Glutamatergic neuron (in vitro differentiated cells): Measurements from ENCODE around the gene MRPL19. TPM values are rescaled to one million over a fixed set of nuclear protein-coding genes. Genes with fewer than 3 reads are reported as not detected.

Experiments
- DNase-seq: peaks from one replicate; pipeline ENCODE4 v3.0.0; 2022
- H3K27ac Mint-ChIP-seq: one replicate; pipeline ENCODE4 v1.8.0; 2020; ENCODE audit warnings: mild to moderate bottlenecking, mixed read lengths, inconsistent platforms; ENCODE audit not compliant: unreplicated experiment
- H3K27me3 Mint-ChIP-seq: one replicate; pipeline ENCODE4 v1.8.0; 2020; ENCODE audit warnings: mild to moderate bottlenecking, moderate library complexity, mixed read lengths, inconsistent platforms; ENCODE audit not compliant: unreplicated experiment
- H3K36me3 Mint-ChIP-seq: one replicate; pipeline ENCODE4 v1.8.0; 2020; ENCODE audit warnings: mild to moderate bottlenecking, mixed read lengths, inconsistent platforms; ENCODE audit not compliant: unreplicated experiment
- H3K4me1 Mint-ChIP-seq: one replicate; pipeline ENCODE4 v1.8.0; 2020; ENCODE audit warnings: mild to moderate bottlenecking, low read depth, mixed read lengths, inconsistent platforms; ENCODE audit not compliant: unreplicated experiment
- H3K4me3 Mint-ChIP-seq: one replicate; pipeline ENCODE4 v1.8.0; 2020; ENCODE audit warnings: mild to moderate bottlenecking, mixed read lengths, inconsistent platforms; ENCODE audit not compliant: unreplicated experiment
- H3K9me3 Mint-ChIP-seq: one replicate; pipeline ENCODE4 v1.8.0; 2020; ENCODE audit warnings: mild to moderate bottlenecking, moderate library complexity, mixed read lengths, inconsistent platforms; ENCODE audit not compliant: unreplicated experiment
- total RNA-seq: library from RNA; stranded (reverse); fragmentation: NEBNext Ultra II Directional; extraction: Animal tissue kit (Norgen Biotek cat#: 25700); gene quantifications from one replicate; pipeline ENCODE4 v1.2.1, GENCODE V29; 2021; ENCODE audit not compliant: unreplicated experiment
- TF ChIP-seq, protein P1 (sequence below): fragments of 200-600 bp; sonication (generic); IDR thresholded peaks from one replicate; pipeline ENCODE4 v1.5.0; 2021; ENCODE audit not compliant: partially characterized antibody, unreplicated experiment

Gene MRPL19
- total RNA-seq, 1 donor from 2014 or later = 44.6 TPM

DNA sequence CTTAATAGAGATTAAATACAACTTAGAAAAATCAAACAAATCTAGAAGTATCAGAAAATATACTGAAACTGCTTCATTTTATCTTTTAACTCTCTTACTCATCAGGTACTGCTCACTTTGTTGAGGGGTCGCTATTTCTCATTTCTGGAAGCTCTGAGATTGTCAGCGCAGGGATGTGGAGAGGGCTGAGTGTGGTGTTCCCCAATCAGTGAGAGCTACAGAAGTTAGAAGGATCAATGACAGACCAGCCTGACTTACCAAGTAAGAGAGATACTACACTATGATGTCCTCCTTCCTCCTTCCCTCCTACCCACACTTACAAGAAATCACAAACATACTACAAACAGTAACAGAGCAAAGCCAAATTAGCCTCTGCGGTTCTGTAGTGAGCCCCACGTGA, 56.0 kb downstream of the MRPL19 start:
- Mint-ChIP-seq H3K4me3 (no peak overlapping the region), H3K4me1 (peaks cover 6% of the 10 kb centered on the region), H3K9me3 (no peaks in the 10 kb centered on the region), H3K27ac (no peak overlapping the region), H3K36me3 (no peaks in the 10 kb centered on the region), H3K27me3 (no peaks in the 10 kb centered on the region)
- TF ChIP-seq, protein P1, sequence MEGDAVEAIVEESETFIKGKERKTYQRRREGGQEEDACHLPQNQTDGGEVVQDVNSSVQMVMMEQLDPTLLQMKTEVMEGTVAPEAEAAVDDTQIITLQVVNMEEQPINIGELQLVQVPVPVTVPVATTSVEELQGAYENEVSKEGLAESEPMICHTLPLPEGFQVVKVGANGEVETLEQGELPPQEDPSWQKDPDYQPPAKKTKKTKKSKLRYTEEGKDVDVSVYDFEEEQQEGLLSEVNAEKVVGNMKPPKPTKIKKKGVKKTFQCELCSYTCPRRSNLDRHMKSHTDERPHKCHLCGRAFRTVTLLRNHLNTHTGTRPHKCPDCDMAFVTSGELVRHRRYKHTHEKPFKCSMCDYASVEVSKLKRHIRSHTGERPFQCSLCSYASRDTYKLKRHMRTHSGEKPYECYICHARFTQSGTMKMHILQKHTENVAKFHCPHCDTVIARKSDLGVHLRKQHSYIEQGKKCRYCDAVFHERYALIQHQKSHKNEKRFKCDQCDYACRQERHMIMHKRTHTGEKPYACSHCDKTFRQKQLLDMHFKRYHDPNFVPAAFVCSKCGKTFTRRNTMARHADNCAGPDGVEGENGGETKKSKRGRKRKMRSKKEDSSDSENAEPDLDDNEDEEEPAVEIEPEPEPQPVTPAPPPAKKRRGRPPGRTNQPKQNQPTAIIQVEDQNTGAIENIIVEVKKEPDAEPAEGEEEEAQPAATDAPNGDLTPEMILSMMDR = no peak
- DNase-seq = no peak

DNA sequence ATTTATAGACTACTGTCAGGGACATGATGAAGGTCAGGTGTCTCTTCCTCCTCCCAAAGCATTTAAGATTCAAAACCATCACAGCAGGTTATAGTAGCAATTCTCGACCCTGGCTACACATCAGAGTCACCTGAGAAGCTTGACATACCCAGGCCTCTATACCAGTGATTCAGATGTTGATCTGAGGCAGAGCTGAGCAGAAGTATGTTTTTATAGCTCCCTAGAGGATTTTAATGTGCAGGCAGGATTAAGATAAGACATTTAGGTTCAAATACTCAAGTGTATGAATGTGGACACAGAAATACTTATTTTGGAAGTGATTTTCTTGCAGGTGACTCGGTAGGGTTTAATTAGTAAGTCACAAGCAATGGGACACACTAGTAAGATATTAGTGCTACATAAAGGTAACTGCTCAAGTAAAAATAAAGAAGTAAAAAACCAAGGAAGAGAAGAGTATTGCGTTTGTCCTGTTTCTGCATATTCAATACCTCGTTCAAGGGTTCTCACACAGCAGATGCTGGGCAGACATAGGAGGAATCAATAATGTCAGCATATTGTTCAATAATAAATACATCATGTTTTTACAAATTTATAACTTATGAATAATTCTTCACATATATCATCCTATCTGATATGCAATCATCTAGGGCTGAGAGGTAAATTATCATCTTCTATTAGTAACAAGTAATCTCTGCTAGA, 57.2 kb downstream of the MRPL19 start:
- H3K27ac Mint-ChIP-seq = no peak overlapping the region
- no peaks in the 10 kb centered on the region for H3K9me3 Mint-ChIP-seq
- TF ChIP-seq, protein P1 = no peak
- H3K4me3 Mint-ChIP-seq = no peak overlapping the region
- H3K4me1 Mint-ChIP-seq = peaks cover 6% of the 10 kb centered on the region
- no peaks in the 10 kb centered on the region for H3K27me3 Mint-ChIP-seq
- H3K36me3 Mint-ChIP-seq = no peaks in the 10 kb centered on the region
- DNase-seq = no peak

GRCh38 chr2:75705921-75706320, 59.3 kb downstream of the MRPL19 start:
- no peaks in the 10 kb centered on the region for H3K36me3 Mint-ChIP-seq
- H3K4me1 Mint-ChIP-seq = peaks cover 11% of the 10 kb centered on the region
- peaks cover 5% of the 10 kb centered on the region for H3K9me3 Mint-ChIP-seq
- TF ChIP-seq, protein P1 = no peak
- DNase-seq = no peak
- H3K27me3 Mint-ChIP-seq = no peaks in the 10 kb centered on the region
- no peak overlapping the region for H3K4me3 Mint-ChIP-seq
- H3K27ac Mint-ChIP-seq = no peak overlapping the region

- peaks cover 2% of the 10 kb centered on the region for H3K27me3 Mint-ChIP-seq
- no peak for DNase-seq
- no peak overlapping the region for H3K4me3 Mint-ChIP-seq
- peaks cover 12% of the 10 kb centered on the region for H3K9me3 Mint-ChIP-seq
- H3K4me1 Mint-ChIP-seq = peaks cover 12% of the 10 kb centered on the region
- H3K36me3 Mint-ChIP-seq = no peaks in the 10 kb centered on the region
- TF ChIP-seq, protein P1 = no peak
- no peak overlapping the region for H3K27ac Mint-ChIP-seq
Measured at GRCh38 chr2:75707901-75708300, 61.3 kb downstream of the MRPL19 start.

GRCh38 chr2:75709297-75709696, 62.7 kb downstream of the MRPL19 start:
- Mint-ChIP-seq H3K4me1 (peaks cover 6% of the 10 kb centered on the region), H3K9me3 (peaks cover 12% of the 10 kb centered on the region), H3K27ac (no peak overlapping the region), H3K36me3 (no peaks in the 10 kb centered on the region), H3K4me3 (peak overlapping the region; percentile 67), H3K27me3 (peaks cover 2% of the 10 kb centered on the region)
- no peak for DNase-seq
- TF ChIP-seq, protein P1 = no peak
